Chondrocyte (in vitro differentiated cells): Measurements from ENCODE around the gene STK40. TPM values are rescaled to one million over a fixed set of nuclear protein-coding genes. Genes with fewer than 3 reads are reported as not detected.

Experiments used
- DNase-seq: peaks from one replicate; pipeline ENCODE4 v3.0.0; 2021; ENCODE audit warnings: mixed read lengths, low spot score
- H3K27ac Mint-ChIP-seq: one replicate; pipeline ENCODE4 v1.8.0; 2021; ENCODE audit warnings: mild to moderate bottlenecking, moderate library complexity, mixed read lengths; ENCODE audit not compliant: unreplicated experiment
- H3K27me3 Mint-ChIP-seq: 2 replicates; pipeline ENCODE4 v1.8.0; 2021; ENCODE audit warnings: low read depth, mixed read lengths
- H3K36me3 Mint-ChIP-seq: 2 replicates; pipeline ENCODE4 v1.8.0; 2021; ENCODE audit warnings: low read depth, mixed read lengths
- H3K4me1 Mint-ChIP-seq: 2 replicates; pipeline ENCODE4 v1.8.0; 2021; ENCODE audit warnings: low read depth, mild to moderate bottlenecking, mixed read lengths
- H3K4me3 Mint-ChIP-seq: one replicate; pipeline ENCODE4 v1.8.0; 2021; ENCODE audit warnings: mild to moderate bottlenecking, moderate library complexity, mixed read lengths; ENCODE audit not compliant: unreplicated experiment
- H3K9me3 Mint-ChIP-seq: 2 replicates; pipeline ENCODE4 v1.8.0; 2021; ENCODE audit warnings: low read depth, mixed read lengths
- total RNA-seq: library from RNA; stranded (reverse); gene quantifications from 3 replicates; pipeline ENCODE4 v1.2.1, GENCODE V29; 2021
- TF ChIP-seq, protein P1 (sequence below): fragments of 200-600 bp; sonication (generic); IDR thresholded peaks from 2 replicates; pipeline ENCODE4 v1.5.0; 2021; ENCODE audit warnings: antibody characterized with exemption, mild to moderate bottlenecking, moderate library complexity

STK40 gene
- total RNA-seq, 1 donor from 2014 or later, result 63.7 TPM

DNA sequence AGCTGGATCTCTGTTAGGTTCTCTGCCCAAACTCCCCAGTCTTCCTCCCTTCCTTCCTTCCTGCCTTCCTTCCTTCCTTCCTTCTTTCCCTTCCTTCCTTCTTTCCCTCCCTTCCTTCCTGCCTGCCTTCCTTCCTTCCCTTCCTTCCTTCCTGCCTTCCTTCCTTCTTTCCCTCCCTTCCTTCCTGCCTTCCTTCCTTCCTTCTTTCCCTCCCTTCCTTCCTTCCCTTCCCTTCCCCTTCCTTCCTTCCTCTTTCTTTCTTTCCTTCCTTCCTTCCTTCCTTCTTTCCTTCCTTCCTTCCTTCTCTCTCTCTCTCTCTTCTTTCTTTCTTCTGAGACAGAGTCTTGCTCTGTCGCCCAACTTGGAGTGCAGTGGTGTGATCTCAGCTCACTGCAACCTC is 20.7 kb upstream of the STK40 start:
- no peak overlapping the region for H3K27ac Mint-ChIP-seq
- H3K27me3 Mint-ChIP-seq, result no peaks in the 10 kb centered on the region
- H3K4me3 Mint-ChIP-seq, result no peak overlapping the region

GRCh38 chr1:36402504-36402890 is 16.8 kb upstream of the STK40 start:
- DNase-seq, result no peak
- Mint-ChIP-seq H3K9me3 (no peaks in the 10 kb centered on the region), H3K36me3 (peaks cover 10% of the 10 kb centered on the region), H3K27me3 (no peaks in the 10 kb centered on the region), H3K4me1 (peaks cover 27% of the 10 kb centered on the region), H3K4me3 (peak overlapping the region; percentile 95), H3K27ac (peak overlapping the region; percentile 45)
- TF ChIP-seq, protein P1, sequence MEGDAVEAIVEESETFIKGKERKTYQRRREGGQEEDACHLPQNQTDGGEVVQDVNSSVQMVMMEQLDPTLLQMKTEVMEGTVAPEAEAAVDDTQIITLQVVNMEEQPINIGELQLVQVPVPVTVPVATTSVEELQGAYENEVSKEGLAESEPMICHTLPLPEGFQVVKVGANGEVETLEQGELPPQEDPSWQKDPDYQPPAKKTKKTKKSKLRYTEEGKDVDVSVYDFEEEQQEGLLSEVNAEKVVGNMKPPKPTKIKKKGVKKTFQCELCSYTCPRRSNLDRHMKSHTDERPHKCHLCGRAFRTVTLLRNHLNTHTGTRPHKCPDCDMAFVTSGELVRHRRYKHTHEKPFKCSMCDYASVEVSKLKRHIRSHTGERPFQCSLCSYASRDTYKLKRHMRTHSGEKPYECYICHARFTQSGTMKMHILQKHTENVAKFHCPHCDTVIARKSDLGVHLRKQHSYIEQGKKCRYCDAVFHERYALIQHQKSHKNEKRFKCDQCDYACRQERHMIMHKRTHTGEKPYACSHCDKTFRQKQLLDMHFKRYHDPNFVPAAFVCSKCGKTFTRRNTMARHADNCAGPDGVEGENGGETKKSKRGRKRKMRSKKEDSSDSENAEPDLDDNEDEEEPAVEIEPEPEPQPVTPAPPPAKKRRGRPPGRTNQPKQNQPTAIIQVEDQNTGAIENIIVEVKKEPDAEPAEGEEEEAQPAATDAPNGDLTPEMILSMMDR, result no peak

More for the DNA sequence above, 20.7 kb upstream of the STK40 start:
- H3K9me3 Mint-ChIP-seq, result no peaks in the 10 kb centered on the region
- H3K4me1 Mint-ChIP-seq, result peaks cover 11% of the 10 kb centered on the region
- no peak for DNase-seq
- H3K36me3 Mint-ChIP-seq, result peaks cover 19% of the 10 kb centered on the region
- TF ChIP-seq, protein P1, result no peak

- DNase-seq, result no peak
- Mint-ChIP-seq H3K4me3 (peak overlapping the region; percentile 95), H3K27ac (peak overlapping the region; percentile 100), H3K4me1 (peaks cover 31% of the 10 kb centered on the region), H3K9me3 (no peaks in the 10 kb centered on the region), H3K27me3 (no peaks in the 10 kb centered on the region), H3K36me3 (peaks cover 5% of the 10 kb centered on the region)
- TF ChIP-seq, protein P1, result no peak
Observed at GRCh38 chr1:36401602-36402503, 16.1 kb upstream of the STK40 start.

- TF ChIP-seq, protein P1, result peak; percentile 50
- Mint-ChIP-seq H3K27me3 (no peaks in the 10 kb centered on the region), H3K27ac (peak overlapping the region; percentile 100), H3K4me3 (peak overlapping the region; percentile 95), H3K4me1 (peaks cover 39% of the 10 kb centered on the region), H3K9me3 (no peaks in the 10 kb centered on the region), H3K36me3 (peaks cover 4% of the 10 kb centered on the region)
- DNase-seq, result peak; percentile 98
Observed at GRCh38 chr1:36400825-36401601, 15.3 kb upstream of the STK40 start.

DNA sequence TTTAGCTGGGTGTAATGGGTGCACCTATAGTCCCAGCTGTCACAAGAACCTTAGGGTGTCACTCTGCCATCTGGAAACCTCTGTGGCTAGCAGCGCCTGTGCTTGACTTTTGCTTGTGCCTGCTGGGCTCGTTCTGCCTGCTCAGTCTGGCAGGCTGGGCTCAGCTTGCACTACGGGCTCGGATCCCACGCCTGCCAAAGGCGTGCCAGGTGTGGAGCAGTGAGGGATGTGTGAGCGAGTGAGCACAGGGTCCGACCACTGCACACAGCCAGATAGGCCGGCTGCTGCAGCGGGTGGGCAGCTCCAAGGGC is 14.7 kb upstream of the STK40 start:
- Mint-ChIP-seq H3K27me3 (no peaks in the 10 kb centered on the region), H3K36me3 (peaks cover 4% of the 10 kb centered on the region), H3K9me3 (no peaks in the 10 kb centered on the region), H3K4me3 (peak overlapping the region; percentile 95), H3K4me1 (peaks cover 39% of the 10 kb centered on the region), H3K27ac (peak overlapping the region; percentile 100)
- TF ChIP-seq, protein P1, result no peak
- no peak for DNase-seq
